ENCODE data around the gene C4B. TPM values are rescaled to one million over a fixed set of nuclear protein-coding genes. Genes with fewer than 3 reads are reported as not detected.
"Not testable (repeated sequence)": the region's sequence is repeated elsewhere in the genome, so short reads cannot be mapped to it uniquely, and the experiment has no call there.

C4B gene
- total and polyA plus RNA-seq, 3 experiments from 2014 or later: 0.70 to 3.7 (median 2.2) TPM

GRCh38 chr6:32041385-32041784, 26.8 kb downstream of the C4B start:
- H3K4me3 ChIP-seq (ENCODE audit: low read length); H3K27ac ChIP-seq (ENCODE audit: low read depth, low read length); H3K36me3 Mint-ChIP-seq; DNase-seq; H3K36me3 ChIP-seq (ENCODE audit: insufficient read depth, low read length); H3K27me3 Mint-ChIP-seq; H3K9me3 Mint-ChIP-seq; H3K4me1 ChIP-seq (ENCODE audit: insufficient read depth, low read length); CTCF ChIA-PET; H3K9me3 ChIP-seq (ENCODE audit: low read length); H3K27me3 ChIP-seq (ENCODE audit: insufficient read depth, low read length, poor library complexity, severe bottlenecking); H3K4me3 Mint-ChIP-seq; H3K27ac Mint-ChIP-seq; H3K4me1 Mint-ChIP-seq: not testable (repeated sequence)
- POLR2A ChIA-PET: interaction anchor here (0.6 kb wide), 1 partner anchor 1163 kb away, joined by 4 read pairs; the partner anchor contains the start of gene HSD17B8

GRCh38 chr6:32042276-32042675, 27.7 kb downstream of the C4B start:
- H3K4me3 ChIP-seq (ENCODE audit: low read length); H3K4me1 ChIP-seq (ENCODE audit: insufficient read depth, low read length); CTCF ChIA-PET; H3K9me3 Mint-ChIP-seq; H3K27ac Mint-ChIP-seq; H3K27me3 ChIP-seq (ENCODE audit: insufficient read depth, low read length, poor library complexity, severe bottlenecking); H3K4me3 Mint-ChIP-seq; POLR2A ChIA-PET; DNase-seq; H3K4me1 Mint-ChIP-seq; H3K36me3 ChIP-seq (ENCODE audit: insufficient read depth, low read length); H3K9me3 ChIP-seq (ENCODE audit: low read length); H3K36me3 Mint-ChIP-seq; H3K27ac ChIP-seq (ENCODE audit: low read depth, low read length); H3K27me3 Mint-ChIP-seq: not testable (repeated sequence)

- DNase-seq; H3K27ac Mint-ChIP-seq; H3K4me1 ChIP-seq (ENCODE audit: insufficient read depth, low read length); CTCF ChIA-PET; H3K27me3 ChIP-seq (ENCODE audit: insufficient read depth, low read length, poor library complexity, severe bottlenecking); POLR2A ChIA-PET; H3K4me3 ChIP-seq (ENCODE audit: low read length); H3K27ac ChIP-seq (ENCODE audit: low read depth, low read length); H3K4me3 Mint-ChIP-seq; H3K4me1 Mint-ChIP-seq; H3K36me3 Mint-ChIP-seq; H3K36me3 ChIP-seq (ENCODE audit: insufficient read depth, low read length); H3K9me3 Mint-ChIP-seq; H3K27me3 Mint-ChIP-seq; H3K9me3 ChIP-seq (ENCODE audit: low read length): not testable (repeated sequence)
Measured at GRCh38 chr6:32043589-32044380, 29.2 kb downstream of the C4B start.

GRCh38 chr6:32044916-32045315, 30.3 kb downstream of the C4B start:
- H3K36me3 Mint-ChIP-seq; H3K4me1 Mint-ChIP-seq; H3K27ac ChIP-seq (ENCODE audit: low read depth, low read length); H3K9me3 ChIP-seq (ENCODE audit: low read length); POLR2A ChIA-PET; H3K9me3 Mint-ChIP-seq; H3K27ac Mint-ChIP-seq; H3K4me3 Mint-ChIP-seq; H3K36me3 ChIP-seq (ENCODE audit: insufficient read depth, low read length); H3K27me3 ChIP-seq (ENCODE audit: insufficient read depth, low read length, poor library complexity, severe bottlenecking); H3K4me3 ChIP-seq (ENCODE audit: low read length); CTCF ChIA-PET; DNase-seq; H3K4me1 ChIP-seq (ENCODE audit: insufficient read depth, low read length); H3K27me3 Mint-ChIP-seq: not testable (repeated sequence)

- no peaks in the 10 kb centered on the region for H3K27me3 ChIP-seq (ENCODE audit: insufficient read depth, low read length, poor library complexity, severe bottlenecking)
- Mint-ChIP-seq H3K4me3 (no peak overlapping the region), H3K27me3 (peaks cover 0 to 3% of the 10 kb centered on the region in 2 donors), H3K27ac (no peak overlapping the region), H3K36me3 (no peaks in the 10 kb centered on the region), H3K4me1 (peaks cover 2 to 6% (median 4%) of the 10 kb centered on the region in 3 donors), H3K9me3 (no peaks in the 10 kb centered on the region)
- no peak for DNase-seq
- POLR2A ChIA-PET: no interaction called here
- no peak overlapping the region for H3K4me3 ChIP-seq (ENCODE audit: low read length)
- H3K4me1 ChIP-seq (ENCODE audit: insufficient read depth, low read length): no peaks in the 10 kb centered on the region
- CTCF ChIA-PET: interaction anchor here (1.5 kb wide), 1 partner anchor 27 kb away, joined by 4 read pairs; no protein-coding TSS in a partner anchor
- no peaks in the 10 kb centered on the region for H3K36me3 ChIP-seq (ENCODE audit: insufficient read depth, low read length)
- H3K9me3 ChIP-seq (ENCODE audit: low read length): no peaks in the 10 kb centered on the region
- H3K27ac ChIP-seq (ENCODE audit: low read depth, low read length): peak overlapping the region; percentile 79
Measured at GRCh38 chr6:32045811-32046449, 31.3 kb downstream of the C4B start.

GRCh38 chr6:32046450-32047083, 32.0 kb downstream of the C4B start:
- ChIA-PET CTCF (interaction anchor here (1.5 kb wide), 1 partner anchor 27 kb away, joined by 4 read pairs; no protein-coding TSS in a partner anchor), POLR2A (no interaction called here)
- Histone ChIP-seq H3K27me3 (ENCODE audit: insufficient read depth, low read length, poor library complexity, severe bottlenecking) (no peaks in the 10 kb centered on the region), H3K36me3 (ENCODE audit: insufficient read depth, low read length) (no peaks in the 10 kb centered on the region), H3K27ac (ENCODE audit: low read depth, low read length) (peak overlapping the region; percentile 79), H3K9me3 (ENCODE audit: low read length) (no peaks in the 10 kb centered on the region), H3K4me1 (ENCODE audit: insufficient read depth, low read length) (no peaks in the 10 kb centered on the region), H3K4me3 (ENCODE audit: low read length) (no peak overlapping the region)
- H3K27me3 Mint-ChIP-seq: peaks cover under 1 to 4% of the 10 kb centered on the region in 2 donors
- no peak overlapping the region for H3K4me3 Mint-ChIP-seq
- no peaks in the 10 kb centered on the region for H3K9me3 Mint-ChIP-seq
- no peaks in the 10 kb centered on the region for H3K36me3 Mint-ChIP-seq
- no peak overlapping the region for H3K27ac Mint-ChIP-seq
- peaks cover 2 to 6% (median 4%) of the 10 kb centered on the region in 3 donors for H3K4me1 Mint-ChIP-seq
- DNase-seq: no peak

GRCh38 chr6:32047084-32047478, 32.5 kb downstream of the C4B start:
- ChIA-PET CTCF (interaction anchor here (0.6 to 1.5 kb wide), 3 partner anchors 26 to 366 kb away, joined by 3 to 4 read pairs (median 4); partner anchors contain the start of genes LY6G5C, NELFE and SKIC2), POLR2A (no interaction called here)
- Mint-ChIP-seq H3K9me3 (no peaks in the 10 kb centered on the region), H3K27me3 (peaks cover 4% of the 10 kb centered on the region in 2 donors), H3K36me3 (no peaks in the 10 kb centered on the region), H3K4me3 (no peak overlapping the region), H3K27ac (peak overlapping the region in 1 of 8 donors; percentile 24), H3K4me1 (peaks cover 2 to 6% (median 4%) of the 10 kb centered on the region in 3 donors)
- Histone ChIP-seq H3K4me3 (ENCODE audit: low read length) (no peak overlapping the region), H3K4me1 (ENCODE audit: insufficient read depth, low read length) (no peaks in the 10 kb centered on the region), H3K9me3 (ENCODE audit: low read length) (no peaks in the 10 kb centered on the region), H3K27ac (ENCODE audit: low read depth, low read length) (peak overlapping the region; percentile 79), H3K36me3 (ENCODE audit: insufficient read depth, low read length) (no peaks in the 10 kb centered on the region), H3K27me3 (ENCODE audit: insufficient read depth, low read length, poor library complexity, severe bottlenecking) (no peaks in the 10 kb centered on the region)
- no peak for DNase-seq

GRCh38 chr6:32047539-32047854, 32.9 kb downstream of the C4B start:
- ChIA-PET POLR2A (no interaction called here), CTCF (interaction anchor here (0.6 to 1.5 kb wide), 5 partner anchors 26 to 366 kb away, joined by 3 to 4 read pairs (median 3); partner anchors contain the start of genes LY6G5C, NELFE and SKIC2)
- Mint-ChIP-seq H3K4me3 (no peak overlapping the region), H3K27ac (peak overlapping the region in 1 of 8 donors; percentile 24), H3K27me3 (peaks cover 4% of the 10 kb centered on the region in 2 donors), H3K4me1 (peaks cover 2 to 6% (median 4%) of the 10 kb centered on the region in 3 donors), H3K9me3 (no peaks in the 10 kb centered on the region), H3K36me3 (no peaks in the 10 kb centered on the region)
- no peaks in the 10 kb centered on the region for H3K36me3 ChIP-seq (ENCODE audit: insufficient read depth, low read length)
- no peaks in the 10 kb centered on the region for H3K4me1 ChIP-seq (ENCODE audit: insufficient read depth, low read length)
- no peak for DNase-seq
- H3K4me3 ChIP-seq (ENCODE audit: low read length): no peak overlapping the region
- no peaks in the 10 kb centered on the region for H3K27me3 ChIP-seq (ENCODE audit: insufficient read depth, low read length, poor library complexity, severe bottlenecking)
- H3K9me3 ChIP-seq (ENCODE audit: low read length): no peaks in the 10 kb centered on the region
- peak overlapping the region; percentile 79 for H3K27ac ChIP-seq (ENCODE audit: low read depth, low read length)

Data from CD8-positive, alpha-beta memory T cell (primary cell).